Adrenal gland (tissue), 5 donors: Measurements from ENCODE around the gene DNAJC24.

ENCODE experiments used
- POLR2A ChIP-seq, 2 donors: fragments of 450-650 bp; IDR thresholded peaks; one replicate each; pipeline ENCODE4 v1.6.1; 2017; ENCODE audit warnings: antibody characterized with exemption in 2 of 2, mild to moderate bottlenecking in 2 of 2, moderate library complexity in 1 of 2
- TF ChIP-seq, protein P1 (sequence below), 6 experiments: fragments of 450-650 bp in 4 of 6; fragments of 200-600 bp in 2 of 6; sonication (generic) in 1 of 6; IDR thresholded peaks; 1 replicate in 5 of 6; 2 replicates in 1 of 6; pipeline versions ENCODE4 v1.5.1 to v1.8.0; 2016 to 2021; ENCODE audit warnings: antibody characterized with exemption in 6 of 6, mild to moderate bottlenecking in 2 of 6, moderate library complexity in 1 of 6
- donor health status: DM: no; HTN: no; CAD: no.

- TF ChIP-seq, protein P1, sequence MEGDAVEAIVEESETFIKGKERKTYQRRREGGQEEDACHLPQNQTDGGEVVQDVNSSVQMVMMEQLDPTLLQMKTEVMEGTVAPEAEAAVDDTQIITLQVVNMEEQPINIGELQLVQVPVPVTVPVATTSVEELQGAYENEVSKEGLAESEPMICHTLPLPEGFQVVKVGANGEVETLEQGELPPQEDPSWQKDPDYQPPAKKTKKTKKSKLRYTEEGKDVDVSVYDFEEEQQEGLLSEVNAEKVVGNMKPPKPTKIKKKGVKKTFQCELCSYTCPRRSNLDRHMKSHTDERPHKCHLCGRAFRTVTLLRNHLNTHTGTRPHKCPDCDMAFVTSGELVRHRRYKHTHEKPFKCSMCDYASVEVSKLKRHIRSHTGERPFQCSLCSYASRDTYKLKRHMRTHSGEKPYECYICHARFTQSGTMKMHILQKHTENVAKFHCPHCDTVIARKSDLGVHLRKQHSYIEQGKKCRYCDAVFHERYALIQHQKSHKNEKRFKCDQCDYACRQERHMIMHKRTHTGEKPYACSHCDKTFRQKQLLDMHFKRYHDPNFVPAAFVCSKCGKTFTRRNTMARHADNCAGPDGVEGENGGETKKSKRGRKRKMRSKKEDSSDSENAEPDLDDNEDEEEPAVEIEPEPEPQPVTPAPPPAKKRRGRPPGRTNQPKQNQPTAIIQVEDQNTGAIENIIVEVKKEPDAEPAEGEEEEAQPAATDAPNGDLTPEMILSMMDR (IDR thresholded peaks at IDR 0.05) = no peak
- TF ChIP-seq POLR2A (IDR thresholded peaks at IDR 0.05) = no peak
These were observed 109.4 kb downstream of the DNAJC24 start for GRCh38 chr11:31479066-31479465.
